ENCODE results near the gene WFDC13.

GRCh38 chr20:45695496-45695895 is 6.3 kb upstream of the WFDC13 start:
- TF ChIP-seq CTCF (IDR thresholded peaks at IDR 0.05) (no peak), POLR2A (IDR thresholded peaks at IDR 0.05) (no peak)
